Spleen (tissue), 11 donors: ENCODE measurements around the gene ESYT3. TPM values are rescaled to one million over a fixed set of nuclear protein-coding genes. Genes with fewer than 3 reads are reported as not detected.

ENCODE experiments used
- DNase-seq: peaks from one replicate; pipeline ENCODE4 v3.0.0-alpha.2; 2020
- H3K27ac ChIP-seq, 8 donors: fragments of 200-600 bp; sonication (generic) in 7 of 8; 1 replicate in 4 of 8; 2 replicates in 4 of 8; pipeline versions ENCODE4 v1.5.0 to v1.8.0; 2016 to 2021; ENCODE audit warnings: inconsistent platforms in 4 of 8, mild to moderate bottlenecking in 4 of 8, moderate library complexity in 1 of 8
- H3K27me3 ChIP-seq, 7 donors: fragments of 200-600 bp; sonication (generic) in 6 of 7; replicated peaks in 1 of 7; 1 replicate in 4 of 7; 2 replicates in 3 of 7; pipeline versions ENCODE4 v1.5.0 to v1.8.0; 2016 to 2021; ENCODE audit warnings: inconsistent platforms in 3 of 7, mild to moderate bottlenecking in 1 of 7
- H3K36me3 ChIP-seq, 6 donors: fragments of 200-600 bp; sonication (generic) in 5 of 6; 1 replicate in 4 of 6; 2 replicates in 2 of 6; pipeline versions ENCODE4 v1.5.0 to v1.8.0; 2016 to 2021; ENCODE audit warnings: inconsistent platforms in 2 of 6
- H3K4me1 ChIP-seq, 6 donors: fragments of 200-600 bp; sonication (generic) in 5 of 6; 1 replicate in 3 of 6; 2 replicates in 3 of 6; pipeline versions ENCODE4 v1.5.0 to v1.8.0; 2016 to 2021; ENCODE audit warnings: inconsistent platforms in 3 of 6
- H3K4me3 ChIP-seq, 8 donors: fragments of 200-600 bp; sonication (generic) in 7 of 8; 1 replicate in 4 of 8; 2 replicates in 4 of 8; pipeline versions ENCODE4 v1.5.0 to v1.8.0; 2016 to 2021; ENCODE audit warnings: inconsistent platforms in 4 of 8, mild to moderate bottlenecking in 4 of 8, moderate library complexity in 2 of 8
- H3K9me3 ChIP-seq, 8 donors: fragments of 200-600 bp; sonication (generic) in 7 of 8; 1 replicate in 4 of 8; 2 replicates in 4 of 8; pipeline versions ENCODE4 v1.5.0 to v1.8.0; 2016 to 2021; ENCODE audit warnings: inconsistent platforms in 4 of 8
- CTCF ChIP-seq, 11 experiments: fragments of 200-600 bp in 7 of 11; fragments of 450-650 bp in 4 of 11; sonication (generic) in 4 of 11; IDR thresholded peaks in 8 of 11; conservative IDR thresholded peaks in 3 of 11; 1 replicate in 7 of 11; 2 replicates in 4 of 11; pipeline versions ENCODE4 v1.4.0 to v1.8.0; 2016 to 2021; ENCODE audit warnings: antibody characterized with exemption in 11 of 11, inconsistent platforms in 4 of 11, mild to moderate bottlenecking in 1 of 11
- POLR2A ChIP-seq, 3 donors: fragments of 450-650 bp; IDR thresholded peaks; one replicate each; pipeline ENCODE4 v1.5.1; 2017; ENCODE audit warnings: antibody characterized with exemption in 3 of 3, mild to moderate bottlenecking in 1 of 3
- POLR2AphosphoS5 ChIP-seq, 3 donors: sonication (generic); formaldehyde crosslinking; IDR thresholded peaks; one replicate each; pipeline ENCODE4 v1.5.1; 2017; ENCODE audit warnings: antibody characterized with exemption in 3 of 3
- WGBS, 5 donors: extraction: QIAGEN DNeasy Blood & Tissue Kit in 3 of 5; methylation state at CpG; one replicate each; pipeline versions ENCODE4 v1.1.5 to v1.1.7; 2013 to 2018; 5-methylcytosine and 5-hydroxymethylcytosine counted together
- intact Hi-C: fragments of 100-400 bp; cut with DNase I; formaldehyde crosslinking; loops from one replicate; pipeline ENCODE4 v1.15.0; 2023; ENCODE audit warnings: low total_unique reads
- polyA plus RNA-seq, 3 donors: library from polyadenylated mRNA; stranded (reverse); fragments of 200-250 nt; gene quantifications; one replicate each; pipeline ENCODE4 v1.2.1, GENCODE V29; 2013
- total RNA-seq, 7 donors: library from RNA; depleted of rRNA in 3 of 7; stranded (reverse); fragments of >200 nt in 3 of 7; fragmentation: NEBNext Ultra II Directional in 4 of 7; extraction: Animal tissue kit (Norgen Biotek cat#: 25700) in 4 of 7; gene quantifications; one replicate each; pipeline versions ENCODE4 v1.1.0 to v1.2.1, GENCODE V29; 2016 to 2021
- donor health status: healthy with polysubstance abuse.
- donor health status: DM: no; HTN: no; CAD: no; lungs with moderate emphysema.
- donor health status: DM: no; HTN: no; CAD: no.
- donor health status: Bipolar disorder and iron deficiency.
- donor health status: healthy.
- donor health status: DM: no; HTN: no; CAD: no.
- donor health status: DM: yes; HTN: yes; CAD: no.

Gene ESYT3
- total and polyA plus RNA-seq, 10 donors: 0.02 TPM; not detected in 9

DNA sequence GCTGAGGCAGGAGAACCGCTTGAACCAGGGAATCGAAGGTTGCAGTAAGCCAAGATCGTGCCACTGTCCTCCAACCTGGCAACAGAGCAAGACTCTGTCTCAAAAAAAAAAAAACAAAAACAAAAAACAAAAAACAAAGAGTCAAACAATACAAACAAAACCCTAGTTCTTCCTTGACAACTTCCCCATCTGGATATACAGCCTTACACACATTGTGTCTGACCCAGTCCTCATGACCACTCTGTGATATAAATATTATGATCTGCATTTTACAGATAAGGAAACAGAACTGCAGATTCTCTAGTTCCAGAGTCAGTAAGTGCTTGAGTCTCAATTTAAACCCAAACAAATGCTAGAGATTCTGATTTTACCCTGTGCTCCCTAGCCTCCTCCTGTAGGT lies 4.8 kb upstream of the ESYT3 start:
- TF ChIP-seq POLR2A (IDR thresholded peaks at IDR 0.05) (no peak), CTCF (IDR thresholded peaks at IDR 0.05 in 8 of 11, conservative IDR thresholded peaks at IDR 0.05 in 3 of 11) (no peak), POLR2AphosphoS5 (IDR thresholded peaks at IDR 0.05) (no peak)
- intact Hi-C loops: no loop called here

DNA sequence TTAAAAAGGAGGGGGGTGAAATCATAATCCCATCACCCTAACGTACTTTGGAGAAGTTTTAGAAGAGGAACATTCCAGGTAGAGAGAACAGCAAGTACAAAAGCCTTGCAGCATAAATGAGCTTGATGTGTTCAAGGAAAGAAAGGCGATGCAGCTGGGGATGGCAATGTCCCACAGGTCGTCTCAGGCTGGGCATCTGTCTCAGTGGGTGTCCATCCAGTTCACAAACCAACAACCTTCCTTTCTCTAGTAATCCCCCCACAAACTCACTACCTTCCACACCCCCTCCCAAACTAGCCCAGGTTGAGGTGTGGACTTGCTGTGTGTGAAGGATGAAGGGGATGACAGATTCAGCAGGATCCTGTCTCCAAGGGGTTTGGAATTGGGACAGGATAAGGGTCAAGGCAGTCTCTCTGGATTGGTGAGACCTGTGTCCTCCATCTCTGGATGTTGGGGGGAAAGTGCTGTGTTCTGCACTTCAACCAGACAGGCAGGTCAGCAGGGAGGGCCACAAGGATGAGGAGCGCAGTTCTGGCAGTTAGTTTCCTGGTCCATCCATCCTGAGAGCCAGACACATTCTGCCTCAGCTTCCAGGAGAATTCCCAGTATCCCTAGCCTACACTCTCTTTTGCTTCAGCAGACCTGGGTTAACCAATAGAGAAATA lies 1.7 kb upstream of the ESYT3 start:
- intact Hi-C loops: no loop called here
- no peak for DNase-seq
- 72 to 91% (median 87%) methylated on average over 4 of the region's 4 CpGs for WGBS, 5 donors

More for the DNA sequence above, 4.8 kb upstream of the ESYT3 start:
- no peak for DNase-seq
- 87 to 100% (median 93%) methylated on average over 3 of the region's 3 CpGs for WGBS, 5 donors
- Histone ChIP-seq H3K36me3 (no peaks in the 10 kb centered on the region), H3K4me3 (no peak overlapping the region), H3K9me3 (no peaks in the 10 kb centered on the region), H3K27me3 (peaks cover 2 to 60% (median 20%) of the 10 kb centered on the region in 7 donors), H3K4me1 (peaks cover 7 to 16% (median 10%) of the 10 kb centered on the region in 6 donors), H3K27ac (no peak overlapping the region)

DNA sequence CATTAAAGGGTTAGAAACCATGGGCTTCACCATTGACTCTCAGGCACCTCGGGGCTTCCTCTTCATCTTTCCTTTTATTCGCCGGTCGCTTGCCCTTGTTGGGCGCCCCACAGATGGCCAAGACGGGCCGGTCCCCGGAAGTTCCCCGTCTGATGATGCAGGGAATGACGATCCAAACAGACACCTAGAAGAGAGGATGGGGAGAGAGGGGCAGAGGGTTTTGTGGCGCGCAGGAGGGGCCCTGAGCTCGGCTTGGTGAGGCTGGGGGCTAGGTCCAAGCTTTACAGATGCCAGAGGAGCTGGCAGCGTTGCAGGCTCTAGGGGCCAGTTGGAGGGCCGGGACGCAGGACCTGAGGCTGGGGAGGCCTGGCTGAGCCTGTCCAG lies 532 bp upstream of the ESYT3 start:
- Histone ChIP-seq H3K27me3 (peaks cover 2 to 90% (median 36%) of the 10 kb centered on the region in 7 donors), H3K4me1 (peaks cover 13 to 28% (median 20%) of the 10 kb centered on the region in 6 donors), H3K36me3 (no peaks in the 10 kb centered on the region), H3K9me3 (no peaks in the 10 kb centered on the region), H3K27ac (no peak overlapping the region), H3K4me3 (peak overlapping the region in 4 of 8 donors; percentile 33 to 74 (median 50))
- no peak for TF ChIP-seq CTCF (IDR thresholded peaks at IDR 0.05 in 8 of 11, conservative IDR thresholded peaks at IDR 0.05 in 3 of 11)
- TF ChIP-seq POLR2AphosphoS5 (IDR thresholded peaks at IDR 0.05): no peak
- no peak for TF ChIP-seq POLR2A (IDR thresholded peaks at IDR 0.05)
- 21 to 52% (median 36%) methylated on average over 16 of the region's 16 CpGs for WGBS, 5 donors
- intact Hi-C loops: no loop called here
- DNase-seq: no peak

More for the DNA sequence above, 1.7 kb upstream of the ESYT3 start:
- H3K4me3 ChIP-seq: no peak overlapping the region
- H3K27ac ChIP-seq: no peak overlapping the region
- H3K4me1 ChIP-seq: peaks cover 13 to 28% (median 20%) of the 10 kb centered on the region in 6 donors
- H3K27me3 ChIP-seq: peaks cover 2 to 86% (median 36%) of the 10 kb centered on the region in 7 donors
- H3K9me3 ChIP-seq: no peaks in the 10 kb centered on the region
- H3K36me3 ChIP-seq: no peaks in the 10 kb centered on the region
- TF ChIP-seq CTCF (IDR thresholded peaks at IDR 0.05 in 8 of 11, conservative IDR thresholded peaks at IDR 0.05 in 3 of 11) (no peak), POLR2AphosphoS5 (IDR thresholded peaks at IDR 0.05) (no peak), POLR2A (IDR thresholded peaks at IDR 0.05) (no peak)

DNA sequence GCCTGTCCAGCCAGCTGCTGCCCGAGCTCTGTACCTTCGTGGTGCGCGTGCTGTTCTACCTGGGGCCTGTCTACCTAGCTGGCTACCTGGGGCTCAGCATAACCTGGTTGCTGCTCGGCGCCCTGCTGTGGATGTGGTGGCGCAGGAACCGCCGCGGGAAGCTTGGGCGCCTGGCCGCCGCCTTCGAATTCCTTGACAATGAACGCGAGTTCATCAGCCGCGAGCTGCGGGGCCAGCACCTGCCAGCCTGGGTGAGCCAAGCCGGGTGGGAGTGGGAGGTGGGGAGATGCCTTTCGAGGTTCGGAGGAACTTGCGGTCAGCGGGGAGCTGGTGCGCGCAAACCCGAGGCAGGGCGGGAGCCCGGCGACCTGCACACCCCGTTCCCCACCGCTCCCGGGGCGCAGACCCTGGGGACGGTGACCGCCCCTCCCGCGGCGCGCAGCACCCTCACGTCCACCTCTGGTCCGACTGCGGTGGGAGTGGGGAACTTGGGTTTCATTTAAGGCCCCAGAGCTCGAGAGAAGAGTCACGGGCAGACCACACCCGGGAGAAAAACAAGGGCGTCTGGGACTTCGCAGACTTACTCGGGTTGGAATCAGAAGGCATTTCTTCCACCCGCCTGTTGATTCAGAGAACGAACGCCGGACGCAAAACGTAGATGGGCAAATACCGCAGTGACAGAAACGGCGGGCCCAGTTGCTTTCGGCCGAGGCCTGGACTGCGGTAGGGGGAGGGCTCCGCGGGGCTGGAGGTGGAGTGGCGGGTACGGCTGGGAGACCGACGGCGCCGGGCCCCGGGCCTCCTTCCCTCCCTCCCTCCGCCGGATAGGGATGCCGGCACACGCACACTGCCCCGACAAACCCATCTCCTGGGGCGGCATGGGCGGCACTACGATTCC lies 708 bp downstream of the ESYT3 start:
- TF ChIP-seq POLR2A (IDR thresholded peaks at IDR 0.05) (no peak), CTCF (IDR thresholded peaks at IDR 0.05 in 8 of 11, conservative IDR thresholded peaks at IDR 0.05 in 3 of 11) (no peak), POLR2AphosphoS5 (IDR thresholded peaks at IDR 0.05) (no peak)
- Histone ChIP-seq H3K27me3 (peaks cover 2 to 89% (median 36%) of the 10 kb centered on the region in 7 donors), H3K36me3 (no peaks in the 10 kb centered on the region), H3K4me3 (peak overlapping the region; percentile 19 to 74 (median 44)), H3K27ac (no peak overlapping the region), H3K4me1 (peaks cover 13 to 28% (median 20%) of the 10 kb centered on the region in 6 donors), H3K9me3 (no peaks in the 10 kb centered on the region)
- WGBS, 5 donors: 7 to 14% (median 8%) methylated on average over 43 to 78 of the region's 78 CpGs
- no peak for DNase-seq
- intact Hi-C loops: no loop called here
